ENCODE data around the gene NET1. TPM values are rescaled to one million over a fixed set of nuclear protein-coding genes. Genes with fewer than 3 reads are reported as not detected.

The NET1 gene
- total RNA-seq, 1 donor from 2014 or later = 11.3 TPM

DNA sequence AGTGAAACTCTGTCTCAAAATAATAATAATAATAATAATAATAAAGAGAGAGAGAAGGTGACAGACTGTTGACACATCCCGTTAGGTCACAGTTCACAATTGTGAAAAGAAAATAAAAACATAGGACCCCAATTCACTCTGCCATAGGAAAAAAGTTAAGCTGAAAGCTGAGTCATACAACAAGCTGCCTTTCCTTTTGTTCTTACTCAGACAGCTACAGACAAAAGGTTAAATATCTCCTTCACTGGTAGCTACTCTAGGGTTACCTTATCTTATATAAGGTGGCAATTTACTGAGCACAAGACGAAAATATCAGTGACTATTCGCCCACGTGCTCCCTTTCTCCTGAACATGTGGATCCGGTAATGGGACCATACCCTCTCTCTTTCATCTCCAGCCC lies 25.2 kb upstream of the NET1 start:
- Mint-ChIP-seq H3K4me3 (ENCODE audit: unreplicated experiment) (no peak overlapping the region), H3K27me3 (ENCODE audit: unreplicated experiment) (peaks cover 9% of the 10 kb centered on the region), H3K36me3 (ENCODE audit: unreplicated experiment) (no peaks in the 10 kb centered on the region), H3K4me1 (ENCODE audit: unreplicated experiment) (no peaks in the 10 kb centered on the region), H3K9me3 (ENCODE audit: unreplicated experiment) (peaks cover 37% of the 10 kb centered on the region), H3K27ac (ENCODE audit: unreplicated experiment) (no peak overlapping the region)
- no peak for DNase-seq (ENCODE audit: extremely low spot score, unreplicated experiment)
- TF ChIP-seq, protein P1, sequence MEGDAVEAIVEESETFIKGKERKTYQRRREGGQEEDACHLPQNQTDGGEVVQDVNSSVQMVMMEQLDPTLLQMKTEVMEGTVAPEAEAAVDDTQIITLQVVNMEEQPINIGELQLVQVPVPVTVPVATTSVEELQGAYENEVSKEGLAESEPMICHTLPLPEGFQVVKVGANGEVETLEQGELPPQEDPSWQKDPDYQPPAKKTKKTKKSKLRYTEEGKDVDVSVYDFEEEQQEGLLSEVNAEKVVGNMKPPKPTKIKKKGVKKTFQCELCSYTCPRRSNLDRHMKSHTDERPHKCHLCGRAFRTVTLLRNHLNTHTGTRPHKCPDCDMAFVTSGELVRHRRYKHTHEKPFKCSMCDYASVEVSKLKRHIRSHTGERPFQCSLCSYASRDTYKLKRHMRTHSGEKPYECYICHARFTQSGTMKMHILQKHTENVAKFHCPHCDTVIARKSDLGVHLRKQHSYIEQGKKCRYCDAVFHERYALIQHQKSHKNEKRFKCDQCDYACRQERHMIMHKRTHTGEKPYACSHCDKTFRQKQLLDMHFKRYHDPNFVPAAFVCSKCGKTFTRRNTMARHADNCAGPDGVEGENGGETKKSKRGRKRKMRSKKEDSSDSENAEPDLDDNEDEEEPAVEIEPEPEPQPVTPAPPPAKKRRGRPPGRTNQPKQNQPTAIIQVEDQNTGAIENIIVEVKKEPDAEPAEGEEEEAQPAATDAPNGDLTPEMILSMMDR (IDR thresholded peaks at IDR 0.05) = no peak

DNA sequence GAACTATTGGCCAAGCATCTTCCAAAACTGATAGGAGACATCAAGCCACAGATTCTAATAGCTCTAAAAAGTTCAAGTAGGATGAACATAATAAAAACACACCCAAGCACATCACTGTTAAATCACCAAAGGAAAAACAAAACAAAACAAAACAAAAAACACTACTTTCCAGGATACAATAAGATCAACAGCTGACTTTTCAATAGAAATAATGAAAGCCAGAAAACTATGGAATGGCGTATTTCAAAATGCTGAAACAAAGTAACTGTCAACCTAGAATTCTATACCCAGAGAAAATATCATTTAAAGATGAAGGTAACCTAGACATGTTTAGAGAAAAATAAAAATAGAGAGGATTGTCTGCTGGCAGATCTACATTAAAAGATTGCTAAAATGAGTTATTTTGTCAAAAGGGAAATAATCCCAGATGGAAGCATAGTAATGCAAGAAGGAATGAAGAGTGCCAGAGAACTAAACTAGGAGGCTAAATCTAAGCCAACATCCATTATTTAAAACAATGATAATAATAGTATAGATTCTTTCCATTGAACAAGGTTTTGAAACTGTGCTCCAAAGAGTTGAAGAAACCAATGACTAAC lies 21.7 kb upstream of the NET1 start:
- Mint-ChIP-seq H3K27me3 (ENCODE audit: unreplicated experiment) (peaks cover 6% of the 10 kb centered on the region), H3K9me3 (ENCODE audit: unreplicated experiment) (peaks cover 45% of the 10 kb centered on the region), H3K4me1 (ENCODE audit: unreplicated experiment) (no peaks in the 10 kb centered on the region), H3K36me3 (ENCODE audit: unreplicated experiment) (no peaks in the 10 kb centered on the region), H3K4me3 (ENCODE audit: unreplicated experiment) (no peak overlapping the region), H3K27ac (ENCODE audit: unreplicated experiment) (no peak overlapping the region)
- TF ChIP-seq, protein P1 (IDR thresholded peaks at IDR 0.05) = no peak
- DNase-seq (ENCODE audit: extremely low spot score, unreplicated experiment) = no peak

DNA sequence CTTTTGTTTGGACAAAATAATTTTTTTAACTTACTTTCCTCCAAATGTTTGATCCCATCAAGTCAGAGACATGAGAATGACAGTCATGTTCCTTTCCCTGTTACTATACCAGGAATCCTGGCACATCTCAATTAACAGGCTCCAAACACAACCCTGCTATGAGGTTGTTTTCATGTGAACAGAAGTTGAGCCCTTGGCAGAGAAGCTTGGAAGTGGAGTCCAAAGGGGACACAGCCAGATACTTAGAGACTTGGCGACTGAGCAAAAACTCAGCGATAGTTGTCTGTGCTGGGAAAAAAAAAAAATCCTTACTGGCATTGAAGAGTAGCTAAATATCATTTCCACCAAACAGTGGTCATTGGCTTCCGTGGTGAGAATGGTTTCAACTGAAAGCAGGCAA lies 20.6 kb upstream of the NET1 start:
- Mint-ChIP-seq H3K27me3 (ENCODE audit: unreplicated experiment) (peaks cover 3% of the 10 kb centered on the region), H3K4me3 (ENCODE audit: unreplicated experiment) (no peak overlapping the region), H3K9me3 (ENCODE audit: unreplicated experiment) (peaks cover 45% of the 10 kb centered on the region), H3K36me3 (ENCODE audit: unreplicated experiment) (no peaks in the 10 kb centered on the region), H3K4me1 (ENCODE audit: unreplicated experiment) (no peaks in the 10 kb centered on the region), H3K27ac (ENCODE audit: unreplicated experiment) (no peak overlapping the region)
- no peak for DNase-seq (ENCODE audit: extremely low spot score, unreplicated experiment)
- TF ChIP-seq, protein P1 (IDR thresholded peaks at IDR 0.05) = no peak

DNA sequence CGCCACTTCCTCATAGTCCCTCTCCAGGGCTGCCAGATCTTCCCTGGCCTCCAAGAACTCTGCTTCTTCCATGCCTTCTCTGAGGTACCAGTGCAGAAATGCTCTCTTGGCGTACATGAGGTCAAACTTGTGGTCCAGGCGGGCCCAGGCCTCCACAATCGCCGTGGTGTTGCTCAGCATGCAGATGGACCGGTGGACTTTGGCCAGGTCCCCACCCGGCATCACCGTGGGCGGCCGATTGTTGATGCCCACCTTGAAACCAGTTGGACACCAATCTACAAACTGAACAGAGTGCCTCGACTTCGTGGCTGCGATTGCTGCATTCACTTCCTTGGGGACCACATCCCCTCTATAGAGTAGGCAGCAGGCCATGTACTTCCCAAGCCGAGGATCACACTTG lies 18.8 kb upstream of the NET1 start:
- no peaks in the 10 kb centered on the region for H3K4me1 Mint-ChIP-seq (ENCODE audit: unreplicated experiment)

DNA sequence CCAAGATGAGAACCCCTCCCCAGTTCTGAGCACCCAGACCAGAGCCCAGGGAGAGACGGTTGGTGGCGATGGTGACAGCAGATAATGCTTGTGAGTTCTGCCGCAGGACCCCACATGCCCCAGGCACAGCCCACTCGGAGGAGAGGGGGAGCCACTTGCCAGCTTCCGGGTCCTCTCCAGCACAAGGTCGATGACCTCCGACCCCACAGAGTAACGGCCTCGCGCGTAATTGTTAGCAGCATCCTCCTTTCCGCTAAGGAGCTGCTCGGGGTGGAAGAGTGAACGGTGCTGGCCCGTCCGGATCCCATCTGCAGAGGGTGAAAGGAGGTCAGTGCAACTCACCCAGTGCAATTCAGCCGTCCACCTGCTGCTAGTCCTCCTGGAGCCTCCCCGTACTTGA lies 17.2 kb upstream of the NET1 start:
- H3K9me3 Mint-ChIP-seq (ENCODE audit: unreplicated experiment) = peaks cover 27% of the 10 kb centered on the region
- no peaks in the 10 kb centered on the region for H3K4me1 Mint-ChIP-seq (ENCODE audit: unreplicated experiment)
- no peak overlapping the region for H3K27ac Mint-ChIP-seq (ENCODE audit: unreplicated experiment)
- TF ChIP-seq, protein P1 (IDR thresholded peaks at IDR 0.05) = no peak
- peak; percentile 72 for DNase-seq (ENCODE audit: extremely low spot score, unreplicated experiment)
- H3K36me3 Mint-ChIP-seq (ENCODE audit: unreplicated experiment) = no peaks in the 10 kb centered on the region
- no peak overlapping the region for H3K4me3 Mint-ChIP-seq (ENCODE audit: unreplicated experiment)
- H3K27me3 Mint-ChIP-seq (ENCODE audit: unreplicated experiment) = peaks cover 25% of the 10 kb centered on the region

More for the DNA sequence above, 18.8 kb upstream of the NET1 start:
- H3K9me3 Mint-ChIP-seq (ENCODE audit: unreplicated experiment) = peaks cover 40% of the 10 kb centered on the region
- H3K27ac Mint-ChIP-seq (ENCODE audit: unreplicated experiment) = no peak overlapping the region
- no peak overlapping the region for H3K4me3 Mint-ChIP-seq (ENCODE audit: unreplicated experiment)
- DNase-seq (ENCODE audit: extremely low spot score, unreplicated experiment) = no peak
- H3K36me3 Mint-ChIP-seq (ENCODE audit: unreplicated experiment) = no peaks in the 10 kb centered on the region
- TF ChIP-seq, protein P1 (IDR thresholded peaks at IDR 0.05) = no peak
- H3K27me3 Mint-ChIP-seq (ENCODE audit: unreplicated experiment) = peaks cover 12% of the 10 kb centered on the region
